Measurements from ENCODE around the gene PDE4B.

DNA sequence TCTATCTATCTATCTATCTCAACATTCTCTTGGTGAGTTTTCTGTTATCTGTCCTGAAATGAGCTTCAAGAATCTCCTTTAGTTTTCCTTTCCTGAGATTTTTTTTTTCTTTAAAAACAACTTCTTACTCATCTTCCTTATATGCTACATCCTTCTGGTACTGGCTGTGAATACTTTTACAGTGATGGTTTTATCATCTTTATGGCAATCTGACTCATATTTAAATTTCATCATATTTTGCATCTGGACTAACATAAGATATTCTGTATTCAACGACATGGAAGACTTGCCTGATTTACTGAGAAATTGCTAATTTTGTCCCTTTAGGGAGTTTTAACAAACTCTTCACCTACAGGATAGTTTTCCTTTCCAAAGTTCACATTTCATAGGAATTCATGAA is 33.0 kb downstream of the PDE4B start:
- TF ChIP-seq POLR2A (IDR thresholded peaks at IDR 0.05; ENCODE audit: low read length) (no peak), GATA1 (IDR thresholded peaks at IDR 0.05; ENCODE audit: low read depth, low read length) (no peak)

Data from erythroblast (primary cell).